VCaP (cell line): ENCODE measurements around the gene CLCNKB.
A peak's percentile ranks its signal among the peaks of the same experiment; 100 is the strongest.

Source experiments
- H3K27ac ChIP-seq: fragments of 450-650 bp; 2 replicates; pipeline ENCODE4 v1.5.1; 2017
- CTCF ChIP-seq: fragments of 450-650 bp; conservative IDR thresholded peaks from 2 replicates; pipeline ENCODE4 v1.5.1; 2017; ENCODE audit warnings: mild to moderate bottlenecking, moderate library complexity

Gene CLCNKB

GRCh38 chr1:16081636-16082035 lies 38.1 kb downstream of the CLCNKB start:
- H3K27ac ChIP-seq = no peak overlapping the region
- TF ChIP-seq CTCF = no peak

GRCh38 chr1:16082283-16083038 lies 38.9 kb downstream of the CLCNKB start:
- H3K27ac ChIP-seq = no peak overlapping the region
- peak; percentile 95 for TF ChIP-seq CTCF

GRCh38 chr1:16083486-16083885 lies 39.9 kb downstream of the CLCNKB start:
- no peak overlapping the region for H3K27ac ChIP-seq
- no peak for TF ChIP-seq CTCF

GRCh38 chr1:16085522-16085921 lies 41.9 kb downstream of the CLCNKB start:
- no peak for TF ChIP-seq CTCF
- no peak overlapping the region for H3K27ac ChIP-seq

- no peak overlapping the region for H3K27ac ChIP-seq
Observed at GRCh38 chr1:16087733-16088132, 44.2 kb downstream of the CLCNKB start.

GRCh38 chr1:16088351-16088911 lies 44.8 kb downstream of the CLCNKB start:
- no peak for TF ChIP-seq CTCF
- H3K27ac ChIP-seq = no peak overlapping the region

More at GRCh38 chr1:16087733-16088132, 44.2 kb downstream of the CLCNKB start:
- TF ChIP-seq CTCF = no peak

GRCh38 chr1:16088996-16089395 lies 45.4 kb downstream of the CLCNKB start:
- no peak overlapping the region for H3K27ac ChIP-seq
- TF ChIP-seq CTCF = no peak
